CD4-positive, alpha-beta T cell treated with Interleukin-17A for 4 hours (primary cell): ENCODE measurements around the gene TSPAN5.

Experiments
- DNase-seq: peaks from one replicate; pipeline ENCODE4 v3.0.0-alpha.2; 2020; ENCODE audit warnings: mixed read lengths

Gene TSPAN5

DNA sequence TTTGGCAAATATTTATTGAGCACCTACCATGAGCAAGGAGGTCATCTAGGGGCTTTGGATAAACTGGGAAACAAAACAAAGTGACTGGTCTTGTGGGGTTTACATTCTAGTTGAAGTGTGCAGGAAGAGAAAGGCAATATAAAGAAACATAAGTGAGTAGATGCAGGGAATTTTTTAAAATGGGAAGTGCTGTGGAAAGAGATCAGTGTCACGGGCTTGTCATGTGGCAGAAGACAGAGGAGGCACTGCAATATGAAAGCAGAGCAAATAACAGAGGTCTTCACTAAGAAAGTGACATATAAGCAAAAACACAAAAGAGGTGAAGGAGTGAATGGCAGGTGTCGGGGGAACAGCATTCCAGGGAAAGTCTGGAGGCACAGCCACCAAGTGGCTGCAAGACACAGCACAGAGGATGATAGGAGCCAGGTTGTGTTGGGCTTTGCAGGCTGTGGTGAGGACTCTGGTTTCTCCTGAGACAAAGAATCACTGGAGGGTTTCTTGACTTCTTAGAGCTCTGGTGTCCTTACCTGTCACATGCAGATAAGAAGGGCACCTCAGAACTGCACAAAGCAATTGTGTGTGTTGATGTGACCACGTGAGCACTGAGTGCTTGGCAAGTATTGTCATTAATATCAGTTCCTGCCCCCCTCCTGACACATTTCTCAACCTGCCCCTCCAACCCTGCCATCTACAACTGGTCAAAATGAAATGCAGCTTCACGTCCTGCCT is 143.5 kb downstream of the TSPAN5 start:
- no peak for DNase-seq

DNA sequence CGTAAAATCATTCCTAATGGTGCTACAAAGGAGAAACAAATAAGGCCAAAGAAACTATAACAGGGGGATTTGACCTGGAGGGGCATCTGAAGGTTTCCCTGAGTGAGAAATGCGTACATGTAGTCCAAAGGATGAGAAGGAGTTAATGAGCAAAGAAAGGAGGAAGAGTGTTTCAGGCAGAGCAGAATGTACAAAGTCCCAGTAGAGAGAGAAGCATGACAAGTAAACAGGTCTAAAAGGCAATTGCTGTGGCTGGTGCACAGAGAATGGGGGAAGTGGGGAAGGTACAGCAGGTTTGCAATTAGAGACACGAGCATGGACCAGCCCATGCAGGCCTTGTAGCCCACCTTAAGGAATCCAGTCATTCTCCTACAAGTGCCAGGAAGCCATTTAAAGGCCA is 145.5 kb downstream of the TSPAN5 start:
- DNase-seq = no peak

DNA sequence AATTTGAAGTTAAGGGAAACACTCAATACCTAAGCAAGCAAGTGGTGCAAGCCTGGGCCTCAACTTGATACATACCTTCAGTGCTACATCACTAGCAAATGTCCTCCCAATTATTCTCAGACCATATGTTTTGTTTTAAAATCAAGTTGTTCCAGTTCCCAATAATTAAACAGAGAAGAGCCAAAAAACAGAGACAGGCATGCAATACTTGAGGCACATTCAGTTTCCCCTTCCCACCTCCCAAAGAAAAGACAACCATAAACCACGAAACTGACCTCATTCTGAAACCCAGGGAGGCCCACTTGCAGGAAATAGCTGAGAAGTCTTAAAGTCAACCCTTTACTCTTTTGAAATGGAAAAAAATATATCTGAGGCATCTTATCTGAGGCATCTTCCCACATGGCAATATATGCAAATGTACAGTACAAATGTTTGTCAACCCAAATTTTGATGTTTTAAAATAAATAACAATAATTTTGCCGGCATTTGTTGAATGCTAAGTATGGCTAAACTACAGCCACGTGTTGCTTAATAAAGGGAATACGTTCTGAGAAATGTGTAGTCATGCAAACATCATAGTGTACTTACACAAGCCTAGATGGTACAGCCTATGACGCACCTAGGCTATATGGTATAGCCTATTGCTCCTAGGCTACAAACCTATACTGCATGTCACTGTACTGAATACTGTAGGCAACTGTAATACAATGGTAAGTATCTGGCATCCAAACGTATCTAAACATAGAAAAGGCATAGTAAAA is 147.5 kb downstream of the TSPAN5 start:
- DNase-seq = no peak

DNA sequence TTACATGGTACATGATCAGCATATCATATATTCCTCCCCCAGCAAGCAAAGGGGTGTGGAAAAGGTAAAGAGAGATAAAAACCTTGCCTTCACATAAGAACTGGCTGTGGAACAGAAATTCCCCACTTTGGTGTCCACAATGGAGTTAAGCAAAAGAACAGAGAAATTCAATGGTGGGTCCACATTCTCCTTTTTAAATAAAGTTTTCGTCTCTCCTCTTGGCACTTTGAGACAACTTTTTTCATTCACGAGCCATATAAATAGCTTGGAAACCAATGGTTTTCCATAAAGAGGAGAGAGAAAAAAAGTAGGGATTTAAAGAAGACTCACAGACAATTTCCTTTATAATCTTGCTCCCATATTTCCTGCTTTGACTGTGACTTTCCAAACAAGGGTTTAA is 148.1 kb downstream of the TSPAN5 start:
- no peak for DNase-seq

DNA sequence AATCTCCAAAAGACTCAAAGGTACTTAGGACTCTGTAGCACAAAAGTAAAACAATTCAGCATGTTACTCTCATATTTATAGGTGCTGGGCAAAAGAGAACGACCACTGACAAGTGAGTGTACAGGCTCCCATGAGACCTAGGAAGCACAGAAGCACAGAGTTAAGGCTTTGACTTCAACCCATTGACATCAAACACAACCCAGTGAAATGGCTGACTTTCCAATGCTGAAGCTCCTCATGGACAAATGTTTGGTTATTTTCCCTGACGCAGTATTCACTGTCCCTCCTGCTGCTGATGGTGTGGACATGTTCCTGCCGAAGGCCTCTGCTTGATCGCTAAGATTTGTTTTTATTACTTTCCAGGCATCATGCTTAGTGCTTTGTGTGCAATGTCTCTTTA is 148.7 kb downstream of the TSPAN5 start:
- DNase-seq = no peak

DNA sequence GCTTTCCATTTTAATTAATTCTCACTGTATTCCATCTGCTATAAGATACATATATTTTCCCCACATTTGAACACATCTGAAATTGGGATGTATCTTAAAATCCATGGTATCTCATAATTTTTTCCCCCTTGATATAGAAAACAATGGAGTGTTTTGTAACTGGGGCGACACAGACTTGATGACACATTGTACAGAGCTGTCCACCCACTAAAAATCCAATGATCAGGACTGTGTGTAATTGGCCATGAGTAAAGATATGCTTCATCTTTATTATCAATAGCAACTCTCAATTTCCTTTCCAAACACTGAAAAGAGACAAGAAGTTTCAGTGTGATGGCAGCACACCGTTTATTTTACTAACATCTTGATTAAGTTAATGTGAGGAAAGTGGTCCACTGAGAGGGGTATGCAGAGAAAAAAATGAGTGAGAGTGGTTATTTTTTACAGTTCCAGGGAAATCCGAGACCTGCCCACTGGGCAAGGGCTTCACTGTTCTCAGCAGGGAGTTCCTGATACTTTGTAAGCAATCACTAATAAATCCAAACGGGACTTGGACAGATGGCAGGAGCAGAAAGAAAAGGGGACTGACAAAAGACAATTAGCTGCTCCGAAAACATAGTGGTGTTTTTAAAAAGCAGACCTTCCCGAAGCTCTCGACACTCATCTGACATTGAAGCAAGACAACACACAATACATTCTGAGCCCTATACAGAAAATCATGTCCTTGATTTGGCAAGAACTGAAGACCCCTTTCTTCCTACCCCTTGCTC is 149.4 kb downstream of the TSPAN5 start:
- no peak for DNase-seq

DNA sequence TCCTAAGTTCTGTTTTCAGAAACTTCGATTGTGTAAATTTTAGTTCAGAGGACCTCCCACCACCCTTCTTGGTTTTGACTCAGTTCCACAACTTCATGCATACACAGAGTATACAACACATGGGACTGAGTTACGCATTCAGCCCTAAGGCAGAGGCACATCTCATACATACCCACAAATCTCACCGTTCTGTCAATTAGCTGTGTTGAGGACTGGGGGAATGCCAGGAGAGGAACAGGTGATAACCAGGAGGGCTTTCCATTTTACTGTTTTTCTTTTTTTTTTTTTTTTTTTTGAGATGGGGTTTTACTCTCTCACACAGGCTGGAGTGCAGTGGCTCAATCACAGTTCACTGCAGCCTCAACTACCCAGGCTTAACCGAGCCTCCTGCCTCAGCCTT is 150.2 kb downstream of the TSPAN5 start:
- DNase-seq = no peak

DNA sequence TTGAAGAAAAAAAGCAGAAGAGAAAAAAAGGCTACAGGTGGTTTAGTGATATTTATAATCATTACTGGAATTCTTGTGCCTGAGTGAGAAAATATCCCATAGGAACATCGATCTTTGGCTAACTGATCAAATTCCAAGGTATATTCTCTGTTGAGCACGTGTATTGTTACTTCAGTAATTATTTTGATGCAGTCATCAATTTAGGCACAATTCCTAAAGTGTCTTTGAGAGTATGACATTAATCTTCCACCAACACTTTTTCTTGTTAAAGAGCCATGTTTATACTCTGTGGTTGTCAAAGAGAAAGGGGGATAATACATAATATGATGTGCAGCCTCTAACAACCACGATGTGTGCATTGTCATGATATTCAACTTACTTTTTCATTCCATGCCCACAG is 151.1 kb downstream of the TSPAN5 start:
- DNase-seq = no peak

DNA sequence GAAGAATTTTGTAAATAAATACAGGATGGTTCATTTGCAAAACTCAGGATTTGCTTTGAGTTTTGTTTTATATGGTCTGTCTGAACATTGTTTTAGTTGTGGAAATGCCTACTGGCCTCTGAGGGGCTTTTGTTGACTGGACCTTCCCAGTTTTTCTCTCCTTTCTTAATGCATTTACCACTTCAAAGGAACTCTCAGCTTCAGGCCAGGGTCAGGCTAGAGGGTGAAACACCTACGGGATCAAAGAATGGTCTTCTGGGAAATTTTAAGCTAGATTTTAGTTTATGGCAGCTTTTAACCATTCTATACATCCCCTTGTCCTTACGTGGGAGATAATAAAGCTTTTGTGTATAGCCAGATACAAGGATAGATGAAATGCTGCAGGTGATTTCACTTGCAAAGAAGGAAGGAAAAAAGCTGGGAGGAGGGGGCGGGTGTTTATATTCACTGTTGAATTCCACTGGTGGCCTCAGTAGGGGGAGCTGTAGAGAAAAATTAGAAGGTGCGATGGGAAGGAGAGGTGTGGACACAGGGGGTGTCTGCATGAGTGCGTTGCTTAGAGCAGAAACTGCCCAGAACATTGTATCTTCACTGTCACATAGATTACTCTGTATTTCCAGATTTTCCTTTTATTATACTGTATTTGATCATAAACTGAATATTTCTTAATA is 151.8 kb downstream of the TSPAN5 start:
- DNase-seq = no peak

DNA sequence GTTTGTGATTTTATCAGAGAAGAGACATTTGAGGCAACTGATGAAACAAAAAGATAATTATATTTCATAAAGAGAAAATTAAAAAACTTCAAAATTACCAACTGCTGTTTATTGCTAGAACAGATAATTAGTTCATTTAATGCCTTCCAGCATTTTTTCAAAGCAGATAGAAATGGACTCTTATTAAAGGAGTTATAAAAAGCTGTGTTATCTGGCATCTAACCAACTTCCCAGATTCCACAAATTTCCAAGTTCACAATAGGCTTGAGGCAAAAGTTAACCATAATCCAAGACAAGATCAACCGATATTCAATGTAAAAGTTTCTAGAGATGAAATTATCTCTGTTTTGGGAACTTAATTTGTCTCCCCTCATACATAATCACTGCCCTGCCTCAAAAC is 152.4 kb downstream of the TSPAN5 start:
- no peak for DNase-seq

DNA sequence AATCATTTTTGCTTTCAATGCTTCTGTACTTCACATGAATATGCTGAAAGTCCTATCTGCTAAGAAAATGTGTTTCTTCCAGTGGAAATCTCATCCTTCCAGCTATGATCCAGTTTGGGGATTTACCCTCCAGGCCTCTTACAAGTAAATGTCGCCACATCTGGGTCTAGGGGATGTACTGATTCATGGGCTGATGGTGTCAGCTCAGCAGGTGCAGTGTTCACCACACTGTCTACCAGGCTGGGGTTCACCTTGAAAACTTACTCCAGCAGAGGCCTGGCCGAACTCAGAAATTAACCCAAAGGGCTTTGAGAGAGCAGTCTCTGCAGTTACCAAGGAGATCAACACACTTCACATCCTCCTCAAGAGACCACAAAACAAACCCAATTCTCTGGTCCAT is 154.3 kb downstream of the TSPAN5 start:
- DNase-seq = no peak

DNA sequence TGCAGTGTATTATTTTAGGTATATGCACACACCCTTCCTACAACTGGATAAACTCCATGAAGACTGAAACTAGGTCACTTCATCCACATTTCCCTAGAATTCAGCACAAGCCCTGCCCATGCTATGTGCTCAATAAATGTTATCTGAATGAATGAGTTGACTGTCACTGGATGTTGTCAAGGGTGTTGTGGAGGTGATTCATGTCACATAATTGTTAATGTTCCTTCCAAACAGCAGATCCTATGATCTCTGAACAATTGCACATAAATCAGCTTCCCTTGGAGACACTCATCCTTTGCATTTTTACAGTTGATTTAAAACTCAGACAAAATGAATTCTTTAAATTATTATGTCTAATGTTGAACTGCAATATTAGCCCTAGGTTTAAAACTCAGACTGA is 154.7 kb downstream of the TSPAN5 start:
- no peak for DNase-seq

DNA sequence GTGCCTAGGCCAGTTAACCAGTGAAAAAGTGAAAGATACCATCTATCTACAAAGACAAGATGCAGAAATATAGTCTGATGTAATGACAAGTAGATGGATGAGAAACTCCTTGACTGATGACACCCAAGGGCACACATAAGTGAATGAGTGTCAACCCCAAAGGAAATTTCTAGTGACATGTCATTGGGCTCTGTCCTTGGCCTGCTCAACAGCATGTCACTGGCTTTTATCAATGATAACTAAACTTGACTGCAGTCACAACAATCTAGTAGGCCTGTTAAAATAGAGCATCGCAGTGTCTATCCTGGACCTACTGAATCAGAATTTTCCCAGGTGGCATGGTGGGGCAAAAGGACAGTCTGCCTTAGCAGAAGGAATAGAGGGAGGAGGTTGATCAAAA is 155.8 kb downstream of the TSPAN5 start:
- DNase-seq = no peak

DNA sequence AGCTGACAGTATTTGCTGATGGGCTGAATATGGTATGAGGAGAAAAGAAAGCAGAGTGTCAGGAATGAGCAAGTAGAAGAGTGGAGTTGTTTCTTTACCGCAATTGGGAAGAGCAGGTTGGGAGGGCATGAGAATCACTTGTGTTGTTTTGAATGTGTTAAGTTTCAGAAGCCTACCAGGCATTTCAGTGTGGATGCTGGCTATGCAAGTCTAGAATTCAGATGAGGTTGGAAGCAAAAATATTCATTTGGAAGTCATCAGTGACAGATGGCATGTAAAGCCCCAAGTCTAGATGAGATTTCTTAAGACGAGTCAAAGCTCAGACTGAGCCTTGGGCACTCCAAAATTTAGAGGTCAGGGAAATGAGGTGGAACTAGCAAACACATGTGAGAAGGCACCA is 156.4 kb downstream of the TSPAN5 start:
- no peak for DNase-seq

DNA sequence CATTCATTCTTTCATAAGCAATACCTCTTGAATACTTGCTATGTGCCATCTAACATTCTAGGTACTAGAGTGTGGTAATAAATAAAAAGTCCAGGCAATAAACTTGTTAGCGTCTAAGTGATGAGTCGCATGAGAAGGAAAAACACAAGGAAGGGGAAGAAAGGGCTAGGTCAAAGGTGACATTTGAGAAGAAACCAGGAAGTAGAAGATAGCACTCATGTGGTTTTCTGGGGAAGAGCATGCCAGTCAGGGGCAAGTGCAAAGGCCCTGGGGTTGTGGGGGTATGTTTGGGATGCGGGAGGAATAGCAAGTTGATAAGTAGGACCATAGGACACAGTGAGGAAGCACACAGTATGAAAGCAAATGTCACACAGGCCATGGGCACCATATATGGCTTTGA is 157.0 kb downstream of the TSPAN5 start:
- no peak for DNase-seq

DNA sequence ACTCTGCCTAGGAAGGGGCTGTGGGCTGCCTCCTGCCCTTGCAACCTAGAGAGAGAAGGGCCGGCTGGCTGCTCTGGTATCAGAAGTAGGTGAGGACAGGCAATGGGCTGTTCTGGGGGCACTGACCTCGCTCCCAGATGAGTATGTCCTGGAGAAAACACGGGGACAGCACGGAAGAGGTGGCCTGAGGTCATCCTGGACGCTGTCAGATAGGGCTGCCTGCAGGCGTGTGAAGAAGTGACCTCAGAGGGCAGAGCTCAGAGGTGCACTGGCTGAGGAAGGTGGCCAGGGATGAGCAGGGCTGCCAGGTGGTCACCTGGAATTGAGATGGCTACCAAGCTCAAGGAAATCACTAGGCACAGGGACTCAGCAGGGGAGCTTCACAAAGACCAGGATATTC is 159.6 kb downstream of the TSPAN5 start:
- no peak for DNase-seq

DNA sequence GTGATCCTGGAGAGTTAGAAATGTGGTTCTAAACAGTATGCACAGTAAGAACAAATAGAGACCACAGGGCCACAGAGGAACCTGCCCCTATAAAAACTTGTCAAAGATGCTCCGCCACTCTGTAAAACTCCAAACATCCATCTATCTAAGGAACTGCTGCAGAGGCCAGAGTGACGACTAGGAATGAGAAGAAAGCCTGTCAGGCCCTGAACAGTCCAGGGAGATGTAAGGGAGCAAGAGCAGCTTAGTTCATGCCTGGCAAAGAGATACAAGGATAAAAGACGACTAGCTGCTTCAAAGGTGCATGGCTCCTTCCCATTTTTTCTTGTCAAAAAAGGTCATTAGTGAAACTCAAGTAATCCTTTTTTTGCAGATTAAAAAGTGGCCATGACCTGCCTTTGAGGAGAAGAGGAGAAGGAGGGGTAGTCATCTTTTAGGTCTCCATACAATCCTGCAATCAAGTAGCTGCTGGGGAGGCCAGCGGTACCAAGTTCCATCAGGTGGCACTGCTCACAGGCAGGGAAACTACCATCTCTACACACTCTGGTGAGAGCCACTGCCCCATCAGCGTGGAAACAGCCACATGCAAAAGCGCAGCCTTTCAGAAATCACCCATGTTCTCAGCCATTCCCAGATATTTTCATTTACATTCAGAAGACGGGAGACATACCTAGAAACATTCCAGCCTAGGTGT is 162.1 kb downstream of the TSPAN5 start:
- no peak for DNase-seq

DNA sequence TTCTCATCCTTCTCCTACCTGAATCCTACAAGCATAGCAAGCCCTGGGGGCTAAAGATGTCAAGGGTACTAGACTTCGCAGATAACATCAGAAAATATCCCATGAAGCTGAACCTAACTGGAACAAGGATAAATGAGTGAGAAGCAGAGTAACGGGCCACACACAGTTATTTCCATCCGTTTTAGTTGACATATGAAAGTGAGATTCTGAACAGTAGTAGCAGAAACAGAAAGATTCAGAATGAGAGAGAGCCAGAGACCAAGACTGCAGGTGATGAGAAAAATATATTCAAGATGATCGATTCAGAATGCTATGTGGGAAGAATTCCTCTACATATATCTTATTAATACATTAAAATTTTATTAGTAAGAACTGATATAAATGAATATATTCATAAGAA is 165.1 kb downstream of the TSPAN5 start:
- no peak for DNase-seq

DNA sequence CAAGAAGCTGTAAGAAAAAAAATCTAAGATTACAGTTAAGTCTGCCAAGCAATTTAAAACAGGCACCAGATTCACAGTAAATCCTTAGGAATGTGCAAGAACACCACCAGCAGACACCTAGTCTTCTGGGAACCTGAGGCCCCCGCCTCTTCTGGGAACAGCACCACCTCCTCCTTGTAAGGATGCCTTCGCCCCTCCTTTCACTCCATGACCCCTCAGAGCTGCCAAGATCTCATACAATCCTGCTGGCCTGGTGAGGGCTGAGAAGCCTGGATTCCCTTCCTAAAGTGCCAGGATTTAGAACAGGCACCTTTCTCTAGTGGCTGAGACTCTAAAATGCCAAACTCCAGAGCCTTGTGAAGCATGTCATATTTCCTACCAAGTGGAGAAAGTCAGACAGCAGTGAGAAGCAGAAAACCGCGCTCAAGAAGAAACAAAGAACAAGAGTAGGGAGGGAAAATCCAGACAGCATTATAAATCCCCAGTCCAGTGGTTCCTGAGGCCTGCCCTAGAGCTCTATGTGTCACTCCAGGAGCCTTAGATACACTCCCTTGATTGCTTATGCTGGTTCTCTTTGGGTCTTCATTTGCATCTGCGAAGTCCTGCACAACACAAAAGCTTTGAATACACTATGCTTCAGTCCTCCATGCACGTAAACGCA is 166.4 kb downstream of the TSPAN5 start:
- DNase-seq = no peak

DNA sequence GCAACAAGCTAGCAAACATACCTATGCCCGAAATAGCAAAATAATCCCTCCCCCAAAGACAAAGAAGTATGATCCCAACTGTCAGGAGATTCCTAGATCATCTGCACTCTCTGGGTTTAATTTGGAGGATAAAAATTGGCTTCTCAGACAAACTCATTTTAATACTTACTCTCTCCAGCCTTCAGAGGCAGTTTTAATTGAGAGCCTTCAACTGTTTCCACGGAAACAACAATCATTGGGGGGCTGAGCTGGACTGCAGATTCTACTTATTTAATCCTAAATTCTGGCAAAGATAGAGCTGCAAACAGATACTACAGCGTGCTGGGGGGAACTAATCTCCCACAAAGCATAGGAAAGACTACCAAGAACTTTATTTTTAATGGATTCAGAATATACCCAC is 168.2 kb downstream of the TSPAN5 start:
- no peak for DNase-seq

DNA sequence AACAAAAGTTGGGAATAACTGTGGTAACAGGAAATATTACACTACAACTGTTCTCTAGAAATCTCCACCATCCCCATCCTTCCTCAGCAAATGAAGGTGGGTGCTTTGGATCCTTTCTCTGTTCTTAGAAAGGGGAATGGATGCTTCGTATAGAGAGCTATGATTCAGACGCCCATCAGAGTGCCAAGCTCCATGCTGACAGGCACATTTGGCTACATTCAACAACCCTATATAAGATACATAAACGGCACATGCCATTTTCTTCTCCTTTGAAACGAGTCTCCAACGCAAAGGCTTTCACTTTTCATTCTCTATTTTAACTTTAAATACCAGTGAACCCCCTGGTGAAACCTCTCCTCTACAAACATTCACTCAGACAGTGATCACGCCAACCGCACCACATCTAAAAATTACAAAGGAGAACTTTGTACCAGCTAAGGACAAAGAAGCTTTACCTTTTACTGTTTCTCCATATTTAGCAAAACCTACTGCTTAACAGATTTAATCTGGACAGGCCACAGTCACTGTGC is 172.5 kb downstream of the TSPAN5 start:
- no peak for DNase-seq

DNA sequence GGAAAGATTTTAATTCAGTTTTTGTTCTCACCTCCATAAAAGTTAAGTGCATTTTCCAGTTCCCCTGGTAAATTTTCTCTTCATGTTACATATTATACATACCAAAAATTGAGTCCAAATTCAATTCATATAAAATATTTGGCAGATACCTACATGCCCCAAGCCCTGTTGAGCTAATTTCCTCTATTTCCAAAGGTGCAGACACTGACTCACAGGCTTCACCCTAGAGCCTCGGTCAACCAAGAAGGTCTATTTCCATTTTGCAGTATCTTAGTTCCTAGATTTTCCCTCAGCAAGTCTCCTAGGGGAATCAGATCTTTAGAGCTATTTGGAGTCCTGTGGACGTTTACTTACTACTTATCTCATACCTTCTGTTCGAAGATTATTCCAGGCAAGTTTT is 174.4 kb downstream of the TSPAN5 start:
- DNase-seq = no peak
